NCI-H187 (cell line): ENCODE data around the gene PEX13.

Experiments
- DNase-seq, 2 experiments: peaks; one replicate each; lab custom pipeline; 2025; lab: John Stamatoyannopoulos, UW

The PEX13 gene

DNA sequence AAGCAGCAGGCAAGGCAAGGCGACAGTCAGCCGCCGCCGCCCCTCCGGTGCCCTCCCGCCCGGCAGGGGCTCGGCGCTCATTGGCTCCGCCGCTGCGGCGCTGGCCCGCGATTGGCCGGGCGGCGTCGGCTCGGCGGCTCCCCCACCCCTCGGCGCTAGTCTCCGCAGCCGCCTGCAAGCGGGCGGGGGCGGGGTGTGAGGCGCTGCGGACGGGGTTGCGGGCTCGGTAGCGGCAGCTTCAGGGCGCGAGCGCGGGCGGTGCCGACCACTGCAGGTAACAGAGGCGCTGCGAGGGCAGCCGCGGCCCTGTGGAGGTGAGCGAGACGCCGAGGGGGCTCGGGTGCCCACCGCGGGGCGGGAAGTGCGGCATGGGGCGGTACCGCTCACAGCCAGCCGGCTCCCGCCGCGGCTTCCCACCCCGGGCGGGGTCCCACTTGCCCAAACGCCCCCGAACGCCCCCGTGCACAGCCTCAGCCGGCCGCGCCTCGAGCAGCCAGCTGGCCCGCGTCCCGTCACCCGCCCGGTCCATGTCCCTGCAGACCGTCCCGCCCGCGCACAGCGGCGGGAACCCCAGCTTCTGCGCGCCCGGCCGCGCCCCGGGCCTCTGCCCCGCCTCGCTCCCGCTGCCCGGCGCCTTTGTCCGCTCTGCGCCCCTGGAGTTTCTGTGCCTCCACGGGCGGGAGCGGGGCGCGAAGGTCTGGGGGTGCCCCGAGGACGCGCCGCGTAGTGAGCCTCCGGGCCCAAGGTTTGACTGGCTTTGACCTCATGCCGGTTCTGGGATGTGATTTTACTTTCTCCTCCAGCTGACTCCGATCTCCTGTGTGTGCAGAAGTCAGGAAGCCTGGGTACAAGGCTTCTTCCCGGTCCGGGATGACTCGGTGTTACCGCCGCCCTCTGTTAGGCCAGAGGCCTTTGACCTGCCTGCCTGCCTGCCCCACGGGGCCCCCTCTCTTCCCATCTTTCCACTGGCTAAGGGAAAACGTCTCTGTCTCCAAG, 48.5 kb downstream of the PEX13 start, which contains the start of gene SANBR:
TSS of gene SANBR (plus strand) at position 158 of the 996 bp plus-strand sequence. CDS start 4,480 bp downstream, outside the sequence.
- DNase-seq, result peak; percentile 88 to 94

DNA sequence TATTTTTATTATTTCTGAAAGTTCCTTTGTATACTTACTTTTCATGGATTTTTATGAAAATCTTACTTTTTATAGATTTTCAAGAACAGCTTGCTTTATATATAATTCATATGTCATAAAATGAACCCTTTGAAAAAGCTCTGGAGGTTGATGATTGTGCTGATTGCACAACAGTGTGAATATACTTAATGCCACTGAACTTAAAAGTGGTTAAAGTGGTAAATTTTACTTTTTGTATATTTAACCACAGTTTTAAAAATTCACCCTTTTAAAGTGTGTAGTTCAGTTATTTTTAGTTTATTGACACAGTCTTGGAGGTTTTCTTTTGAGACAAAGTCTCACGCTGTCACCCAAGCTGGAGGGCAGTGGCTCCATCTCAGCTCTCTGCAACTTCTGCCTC, 56.6 kb downstream of the PEX13 start:
- DNase-seq, result no peak

DNA sequence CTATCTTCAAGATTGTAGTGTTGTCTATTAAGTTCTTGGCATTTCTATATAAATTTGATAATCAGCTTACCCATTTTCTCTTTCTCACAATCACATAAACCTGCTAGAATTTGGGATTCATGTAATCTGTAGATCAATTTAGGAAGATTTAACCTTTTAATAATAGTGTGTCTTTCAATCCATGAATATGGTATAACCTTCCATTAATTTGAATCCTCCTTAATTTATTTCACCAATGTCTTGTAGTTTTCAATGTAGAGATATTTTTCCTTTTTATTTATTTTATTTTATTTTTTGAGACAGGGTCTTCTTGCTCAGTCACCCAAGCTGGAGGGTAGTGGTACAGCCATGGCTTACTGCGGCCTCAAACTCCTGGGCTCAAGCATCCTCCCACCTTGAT, 68.4 kb downstream of the PEX13 start:
- DNase-seq, result no peak

DNA sequence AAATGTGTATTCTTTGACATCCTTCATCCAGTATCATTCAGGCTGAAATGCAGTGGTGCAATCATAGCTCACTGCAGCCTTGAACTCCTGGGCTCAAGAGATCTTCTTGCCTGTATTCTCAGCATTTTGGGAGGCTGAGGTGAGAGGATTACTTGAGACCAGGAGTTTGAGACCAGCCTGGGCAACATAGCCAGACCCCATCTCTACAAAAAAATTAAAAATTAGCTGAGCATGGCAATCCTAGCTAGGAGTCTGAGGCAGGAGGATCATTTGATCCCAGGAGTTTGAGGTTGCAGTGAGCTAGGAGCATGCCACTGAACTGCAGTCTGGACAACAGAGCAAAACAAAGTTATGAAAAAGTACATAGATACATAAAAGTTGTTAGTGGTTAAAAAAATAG, 72.3 kb downstream of the PEX13 start:
- DNase-seq, result no peak

DNA sequence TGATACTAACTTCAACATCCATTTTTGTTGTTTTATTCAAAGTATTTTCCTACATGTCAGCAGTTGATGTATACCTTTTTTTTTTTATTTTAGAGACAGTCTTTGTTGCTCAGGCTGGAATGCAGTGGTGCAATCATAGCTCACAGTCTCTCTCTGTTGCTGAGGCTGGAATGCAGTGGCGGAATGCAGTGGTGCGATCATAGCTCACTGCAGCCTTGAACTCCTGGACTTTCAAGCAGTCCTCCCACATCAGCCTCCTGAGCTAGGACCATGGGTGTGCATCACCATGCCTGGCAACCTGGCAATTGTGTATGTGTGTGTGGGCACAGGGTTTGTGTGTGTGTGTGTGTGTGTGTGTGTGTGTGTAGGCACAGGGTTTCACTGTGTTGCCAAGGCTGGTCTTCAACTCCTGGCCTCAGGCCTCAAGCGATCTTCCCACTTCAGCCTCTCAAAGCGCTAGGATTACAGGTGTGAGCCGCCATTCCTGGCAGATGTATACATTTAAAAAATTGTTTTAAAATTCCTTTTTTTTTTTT, 72.9 kb downstream of the PEX13 start:
- DNase-seq, result no peak

DNA sequence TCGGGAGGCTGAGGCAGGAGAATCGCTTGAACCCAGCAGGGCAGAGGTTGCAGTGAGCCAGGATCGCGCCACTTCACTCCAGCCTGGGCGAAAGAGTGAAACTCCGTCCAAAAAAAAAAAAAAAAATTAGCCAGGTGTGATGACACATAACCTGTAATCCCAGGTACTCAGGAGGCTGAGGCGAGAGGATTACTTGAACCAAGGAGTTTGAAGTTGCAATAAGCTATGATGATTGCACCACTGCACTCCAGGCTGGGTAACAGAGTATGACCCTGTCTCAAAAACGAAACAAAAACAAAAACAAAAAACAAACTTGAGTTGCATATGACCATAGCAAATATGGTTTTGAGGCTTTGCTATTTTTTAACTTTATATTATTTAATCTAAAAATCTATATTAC, 74.0 kb downstream of the PEX13 start:
- no peak for DNase-seq

DNA sequence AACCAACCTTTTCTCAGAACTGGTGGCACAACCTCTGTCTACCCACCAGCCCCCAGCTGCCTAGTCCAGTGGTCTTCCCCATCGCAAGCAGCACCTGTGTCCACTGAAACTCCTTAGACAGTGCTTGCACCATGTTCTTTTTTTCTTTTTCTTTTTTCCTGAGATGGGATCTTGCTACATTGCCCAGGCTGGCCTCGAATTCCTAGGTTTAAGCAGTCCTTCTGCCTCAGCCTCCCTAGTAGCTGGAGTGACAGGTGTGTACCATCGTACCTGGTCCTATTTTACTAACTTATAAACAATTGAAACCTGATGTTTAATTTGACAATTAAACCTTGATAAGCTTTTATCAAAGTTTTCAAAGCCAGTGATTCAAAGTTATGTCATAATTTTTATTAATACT, 78.9 kb downstream of the PEX13 start:
- no peak for DNase-seq

DNA sequence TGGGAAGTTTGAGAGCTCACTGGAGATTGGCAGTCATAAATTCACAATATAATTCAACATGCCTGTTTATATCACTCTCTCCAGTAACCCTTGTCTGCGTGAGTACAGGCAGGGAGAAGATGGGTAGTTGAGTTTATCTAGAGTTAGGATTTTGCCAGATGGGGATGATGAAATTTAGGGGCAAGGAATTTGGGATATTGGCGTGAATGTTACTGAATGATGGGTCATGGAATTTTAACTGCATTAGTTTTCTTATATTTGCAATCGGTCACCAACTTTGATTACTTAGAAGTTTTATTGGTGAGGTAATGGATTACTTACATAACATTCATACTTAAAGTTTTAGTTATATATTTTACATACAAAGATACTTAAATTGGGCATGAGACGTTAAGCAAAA, 83.3 kb downstream of the PEX13 start:
- no peak for DNase-seq
